Neuronal stem cell (in vitro differentiated cells): ENCODE results near the gene SELENOK.

Experiments used
- DNase-seq: peaks from one replicate; pipeline ENCODE4 v3.0.0-alpha.2; 2013; ENCODE audit warnings: low spot score
- H2AFZ ChIP-seq: one replicate; pipeline ENCODE4 v1.6.1; 2013; ENCODE audit warnings: mild to moderate bottlenecking, low read length, inconsistent platforms
- H2AK5ac ChIP-seq: 2 replicates; pipeline ENCODE4 v1.6.1; 2013; ENCODE audit warnings: low read depth, mild to moderate bottlenecking, inconsistent platforms, low read length, moderate library complexity, mixed read lengths
- H2BK120ac ChIP-seq: 2 replicates; pipeline ENCODE4 v1.6.1; 2013; ENCODE audit warnings: low read depth, mild to moderate bottlenecking, inconsistent platforms, low read length, moderate library complexity, mixed read lengths
- H2BK12ac ChIP-seq: one replicate; pipeline ENCODE4 v1.6.1; 2013; ENCODE audit warnings: low read length, inconsistent platforms
- H2BK15ac ChIP-seq: 2 replicates; pipeline ENCODE4 v1.6.1; 2013; ENCODE audit warnings: mild to moderate bottlenecking, low read length, inconsistent platforms, mixed read lengths
- H2BK5ac ChIP-seq: one replicate; pipeline ENCODE4 v1.6.1; 2013; ENCODE audit warnings: inconsistent platforms, mild to moderate bottlenecking, low read length, moderate library complexity
- H3K14ac ChIP-seq: one replicate; pipeline ENCODE4 v1.6.1; 2013; ENCODE audit warnings: low read length, inconsistent platforms
- H3K18ac ChIP-seq: 2 replicates; pipeline ENCODE4 v1.6.1; 2013; ENCODE audit warnings: low read length, inconsistent platforms
- H3K23ac ChIP-seq: 2 replicates; pipeline ENCODE4 v1.6.1; 2013; ENCODE audit warnings: low read depth, mild to moderate bottlenecking, mixed read lengths, low read length, inconsistent platforms; ENCODE audit not compliant: poor library complexity
- H3K27ac ChIP-seq: replicated peaks from 3 replicates; pipeline ENCODE4 v1.5.1; 2013; ENCODE audit warnings: low read length, inconsistent platforms
- H3K27me3 ChIP-seq, 3 experiments: 2 replicates each; pipeline ENCODE4 v1.6.1; 2013; ENCODE audit warnings: low read length in 3 of 3, mild to moderate bottlenecking in 2 of 3, inconsistent platforms in 1 of 3, low read depth in 1 of 3, mixed read lengths in 1 of 3, moderate library complexity in 1 of 3; ENCODE audit not compliant: control insufficient read depth in 3 of 3, insufficient read depth in 3 of 3
- H3K36me3 ChIP-seq, 2 donors: replicated peaks in 1 of 2; 2 replicates each; pipeline ENCODE4 v1.6.1; 2013; ENCODE audit warnings: low read length in 2 of 2; ENCODE audit not compliant: control insufficient read depth in 2 of 2, insufficient read depth in 2 of 2
- H3K4ac ChIP-seq: 2 replicates; pipeline ENCODE4 v1.6.1; 2013; ENCODE audit warnings: inconsistent platforms, mild to moderate bottlenecking, low read length, moderate library complexity
- H3K4me1 ChIP-seq, 2 donors: 1 replicate in 1 of 2; 2 replicates in 1 of 2; pipeline ENCODE4 v1.6.1; 2013; ENCODE audit warnings: low read length in 2 of 2, low read depth in 1 of 2; ENCODE audit not compliant: control insufficient read depth in 2 of 2, insufficient read depth in 1 of 2
- H3K4me2 ChIP-seq: one replicate; pipeline ENCODE4 v1.6.1; 2013; ENCODE audit warnings: mild to moderate bottlenecking, low read length, inconsistent platforms; ENCODE audit not compliant: insufficient read depth, poor library complexity, severe bottlenecking
- H3K4me3 ChIP-seq, 2 donors: 2 replicates each; pipeline ENCODE4 v1.5.1; 2013; ENCODE audit warnings: low read length in 2 of 2, mild to moderate bottlenecking in 2 of 2, inconsistent platforms in 1 of 2, moderate library complexity in 1 of 2
- H3K79me1 ChIP-seq: one replicate; pipeline ENCODE4 v1.6.1; 2013; ENCODE audit warnings: low read depth, mild to moderate bottlenecking, inconsistent platforms, low read length, moderate library complexity
- H3K9ac ChIP-seq: one replicate; pipeline ENCODE4 v1.6.1; 2013; ENCODE audit warnings: mild to moderate bottlenecking, low read depth, low read length, inconsistent platforms; ENCODE audit not compliant: poor library complexity
- H3K9me3 ChIP-seq, 2 donors: replicated peaks in 1 of 2; 2 replicates each; pipeline versions ENCODE3 to v1.6.1; 2013; ENCODE audit warnings: low read length in 2 of 2, mild to moderate bottlenecking in 2 of 2, inconsistent platforms in 1 of 2, low read depth in 1 of 2, mixed read lengths in 1 of 2, moderate library complexity in 1 of 2; ENCODE audit not compliant: control insufficient read depth in 2 of 2, insufficient read depth in 1 of 2
- H4K8ac ChIP-seq: one replicate; pipeline ENCODE4 v1.6.1; 2013; ENCODE audit warnings: low read depth, mild to moderate bottlenecking, inconsistent platforms, low read length, moderate library complexity
- H4K91ac ChIP-seq: one replicate; pipeline ENCODE4 v1.6.1; 2013; ENCODE audit warnings: low read length, low read depth, mild to moderate bottlenecking, inconsistent platforms; ENCODE audit not compliant: poor library complexity
- WGBS, 2 donors: extraction: QIAGEN DNeasy Blood & Tissue Kit; methylation state at CpG; one replicate each; pipeline ENCODE4 v1.1.7; 2013; ENCODE audit warnings: missing lambda C conversion rate in 2 of 2, mixed read lengths in 1 of 2; ENCODE audit not compliant: insufficient read length in 2 of 2, insufficient replicate concordance in 1 of 2; ENCODE audit errors: extremely low coverage in 2 of 2; 5-methylcytosine and 5-hydroxymethylcytosine counted together

Gene SELENOK

GRCh38 chr3:53902711-53903110, 11.1 kb upstream of the SELENOK start:
- Histone ChIP-seq H3K4me3 (no peak overlapping the region), H3K23ac (no peak overlapping the region), H3K9me3 (no peaks in the 10 kb centered on the region), H4K8ac (no peak overlapping the region), H3K4me2 (no peak overlapping the region), H3K36me3 (no peaks in the 10 kb centered on the region), H3K79me1 (no peaks in the 10 kb centered on the region), H3K4ac (no peak overlapping the region), H2AK5ac (no peak overlapping the region), H2BK120ac (no peak overlapping the region), H3K14ac (no peak overlapping the region), H3K9ac (no peak overlapping the region), H4K91ac (no peak overlapping the region), H3K27ac (no peak overlapping the region), H3K18ac (no peak overlapping the region), H2AFZ (no peak overlapping the region), H2BK15ac (no peak overlapping the region), H2BK12ac (no peak overlapping the region), H3K27me3 (peaks cover 0 to 8% (median 0%) of the 10 kb centered on the region in 3 experiments), H3K4me1 (no peaks in the 10 kb centered on the region), H2BK5ac (no peak overlapping the region)
- no CpG with 5 or more reads among the region's 5 CpGs for WGBS, 2 donors
- no peak for DNase-seq

GRCh38 chr3:53902067-53902466, 10.4 kb upstream of the SELENOK start:
- H3K9ac ChIP-seq = no peak overlapping the region
- H2BK12ac ChIP-seq = no peak overlapping the region
- no peak overlapping the region for H4K91ac ChIP-seq
- H3K23ac ChIP-seq = no peak overlapping the region
- H3K4me1 ChIP-seq = no peaks in the 10 kb centered on the region
- H3K9me3 ChIP-seq = no peaks in the 10 kb centered on the region
- H2AK5ac ChIP-seq = no peak overlapping the region
- H3K36me3 ChIP-seq = no peaks in the 10 kb centered on the region
- no peak overlapping the region for H4K8ac ChIP-seq
- H3K4ac ChIP-seq = no peak overlapping the region
- H3K27ac ChIP-seq = no peak overlapping the region
- no peak overlapping the region for H2BK15ac ChIP-seq
- H3K4me3 ChIP-seq = no peak overlapping the region
- no peak overlapping the region for H2AFZ ChIP-seq
- no CpG with 5 or more reads among the region's 1 CpG for WGBS, 2 donors
- peaks cover 0 to 13% (median 2%) of the 10 kb centered on the region in 3 experiments for H3K27me3 ChIP-seq
- DNase-seq = no peak
- no peak overlapping the region for H3K18ac ChIP-seq
- no peak overlapping the region for H3K4me2 ChIP-seq
- H3K79me1 ChIP-seq = no peaks in the 10 kb centered on the region
- H3K14ac ChIP-seq = no peak overlapping the region
- H2BK120ac ChIP-seq = no peak overlapping the region
- H2BK5ac ChIP-seq = no peak overlapping the region

GRCh38 chr3:53900666-53901331, 9.1 kb upstream of the SELENOK start:
- peaks cover 0 to 13% (median 2%) of the 10 kb centered on the region in 3 experiments for H3K27me3 ChIP-seq

GRCh38 chr3:53899750-53900149, 8.1 kb upstream of the SELENOK start:
- Histone ChIP-seq H2BK12ac (no peak overlapping the region), H3K9ac (no peak overlapping the region), H3K23ac (no peak overlapping the region), H3K4me2 (no peak overlapping the region), H4K8ac (no peak overlapping the region), H3K4ac (no peak overlapping the region), H3K14ac (no peak overlapping the region), H2BK120ac (no peak overlapping the region), H3K4me3 (no peak overlapping the region), H3K79me1 (no peaks in the 10 kb centered on the region), H2AK5ac (no peak overlapping the region), H4K91ac (no peak overlapping the region), H3K4me1 (no peaks in the 10 kb centered on the region), H2BK15ac (no peak overlapping the region), H3K27me3 (peaks cover 0 to 13% (median 2%) of the 10 kb centered on the region in 3 experiments), H3K18ac (no peak overlapping the region), H3K9me3 (no peaks in the 10 kb centered on the region), H2BK5ac (no peak overlapping the region), H2AFZ (no peak overlapping the region), H3K36me3 (no peaks in the 10 kb centered on the region), H3K27ac (no peak overlapping the region)
- no CpG with 5 or more reads among the region's 2 CpGs for WGBS, 2 donors
- DNase-seq = no peak

More at GRCh38 chr3:53900666-53901331, 9.1 kb upstream of the SELENOK start:
- no peak overlapping the region for H2BK12ac ChIP-seq
- H3K36me3 ChIP-seq = no peaks in the 10 kb centered on the region
- H2BK120ac ChIP-seq = no peak overlapping the region
- H3K23ac ChIP-seq = no peak overlapping the region
- H4K91ac ChIP-seq = no peak overlapping the region
- no peak overlapping the region for H2BK15ac ChIP-seq
- H2AFZ ChIP-seq = no peak overlapping the region
- H3K27ac ChIP-seq = no peak overlapping the region
- no peak overlapping the region for H3K4me2 ChIP-seq
- H2AK5ac ChIP-seq = no peak overlapping the region
- H3K4ac ChIP-seq = no peak overlapping the region
- no peak overlapping the region for H4K8ac ChIP-seq
- no peak overlapping the region for H2BK5ac ChIP-seq
- H3K9me3 ChIP-seq = no peaks in the 10 kb centered on the region
- no peak overlapping the region for H3K9ac ChIP-seq
- H3K79me1 ChIP-seq = no peaks in the 10 kb centered on the region
- no peak overlapping the region for H3K4me3 ChIP-seq
- no peak overlapping the region for H3K14ac ChIP-seq
- no CpG with 5 or more reads among the region's 2 CpGs for WGBS, 2 donors
- H3K4me1 ChIP-seq = no peaks in the 10 kb centered on the region
- DNase-seq = no peak
- no peak overlapping the region for H3K18ac ChIP-seq
